GM18907 (cell line): ENCODE measurements around the gene ABCB11.
"Not testable (repeated sequence)": the region's sequence is repeated elsewhere in the genome, so short reads cannot be mapped to it uniquely, and the experiment has no call there.

ENCODE experiments used
- ATAC-seq: cut with Tn5 transposase; IDR thresholded peaks from one replicate; pipeline ENCODE4 v1.9.1; 2021; ENCODE audit warnings: mild to moderate bottlenecking, moderate library complexity; ENCODE audit not compliant: unreplicated experiment

ABCB11 gene

GRCh38 chr2:169046440-169047151 is 15.5 kb upstream of the ABCB11 start:
- ATAC-seq, result no peak

GRCh38 chr2:169042856-169043255 is 11.7 kb upstream of the ABCB11 start:
- no peak for ATAC-seq

GRCh38 chr2:169041594-169041993 is 10.5 kb upstream of the ABCB11 start:
- no peak for ATAC-seq

- no peak for ATAC-seq
Observed at GRCh38 chr2:169039702-169040101, 8.6 kb upstream of the ABCB11 start.

GRCh38 chr2:169038338-169038757 is 7.2 kb upstream of the ABCB11 start:
- peak; percentile 73 for ATAC-seq

GRCh38 chr2:169036736-169037440 is 5.8 kb upstream of the ABCB11 start:
- ATAC-seq, result peak; percentile 67

- no peak for ATAC-seq
Observed at GRCh38 chr2:169035887-169036286, 4.8 kb upstream of the ABCB11 start.

- no peak for ATAC-seq
Observed at GRCh38 chr2:169034984-169035544, 3.9 kb upstream of the ABCB11 start.

- ATAC-seq, result no peak
Observed at GRCh38 chr2:169034256-169034655, 3.1 kb upstream of the ABCB11 start.

GRCh38 chr2:169029341-169029740 is 1.8 kb downstream of the ABCB11 start:
- no peak for ATAC-seq

GRCh38 chr2:169027234-169027633 is 3.9 kb downstream of the ABCB11 start:
- no peak for ATAC-seq

GRCh38 chr2:169026056-169026455 is 5.1 kb downstream of the ABCB11 start:
- no peak for ATAC-seq

- no peak for ATAC-seq
Observed at GRCh38 chr2:169023161-169023560, 8.0 kb downstream of the ABCB11 start.

GRCh38 chr2:169018390-169018789 is 12.7 kb downstream of the ABCB11 start:
- no peak for ATAC-seq

- ATAC-seq, result no peak
Observed at GRCh38 chr2:169015943-169016342, 15.2 kb downstream of the ABCB11 start.

GRCh38 chr2:169014780-169015179 is 16.3 kb downstream of the ABCB11 start:
- no peak for ATAC-seq

- ATAC-seq, result no peak
Observed at GRCh38 chr2:169013628-169014026, 17.5 kb downstream of the ABCB11 start.

- ATAC-seq, result no peak
Observed at GRCh38 chr2:169012812-169013627, 18.1 kb downstream of the ABCB11 start.

GRCh38 chr2:169012191-169012792 is 18.8 kb downstream of the ABCB11 start:
- ATAC-seq, result not testable (repeated sequence)

GRCh38 chr2:169011698-169012097 is 19.4 kb downstream of the ABCB11 start:
- no peak for ATAC-seq
